Stimulated activated CD4-positive, alpha-beta T cell treated with anti-CD3 and anti-CD28 coated beads, Interleukin-4, amount 100 ng/mL, for 24 hours (primary cell): ENCODE results near the gene TMEM244.
A peak's percentile ranks its signal among the peaks of the same experiment; 100 is the strongest.
"Not testable (repeated sequence)": the region's sequence is repeated elsewhere in the genome, so short reads cannot be mapped to it uniquely, and the experiment has no call there.

Source experiments
- DNase-seq: peaks from one replicate; pipeline ENCODE4 v3.0.0-alpha.2; 2020

TMEM244 gene, protein sequence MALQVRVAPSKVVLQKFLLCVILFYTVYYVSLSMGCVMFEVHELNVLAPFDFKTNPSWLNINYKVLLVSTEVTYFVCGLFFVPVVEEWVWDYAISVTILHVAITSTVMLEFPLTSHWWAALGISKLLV

DNA sequence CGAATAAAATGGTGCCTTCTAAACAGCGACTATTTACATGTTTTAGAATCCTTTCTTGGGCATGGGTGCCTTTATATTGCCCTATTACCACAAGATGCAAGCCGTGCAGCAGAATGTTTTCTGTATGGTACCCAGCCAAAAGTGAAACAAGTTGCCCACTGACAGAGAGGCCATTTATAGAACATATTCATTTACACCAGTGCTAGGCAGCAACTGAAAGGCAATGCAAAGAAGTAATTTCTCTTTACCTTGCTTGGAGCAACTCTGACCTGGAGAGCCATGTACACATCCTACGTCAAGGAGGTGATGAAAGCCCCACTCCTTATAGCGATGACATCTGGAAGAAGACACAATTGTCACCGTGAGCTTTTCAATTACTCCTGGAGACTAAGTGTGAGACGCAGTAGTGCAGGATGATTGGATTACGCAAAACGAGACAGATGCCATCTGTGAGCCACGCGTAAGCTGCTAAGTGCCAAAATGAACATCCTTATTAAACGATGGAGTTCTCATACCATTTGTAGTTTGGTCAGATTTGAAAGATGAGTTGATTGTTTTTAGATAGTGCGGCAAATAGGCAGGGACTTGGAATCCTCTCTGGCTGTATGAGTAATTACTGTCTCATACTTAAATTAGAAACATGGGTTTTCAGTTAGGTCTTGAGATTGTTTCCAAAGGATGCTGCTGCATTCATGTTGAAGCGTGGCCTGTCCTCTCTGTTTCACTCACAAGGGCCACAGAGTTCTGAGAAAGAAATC is at the start of gene TMEM244:
TSS of gene TMEM244 (minus strand) at position 408 of the 758 bp plus-strand sequence. CDS start at position 281, 127 bp downstream.
- peak; percentile 4 for DNase-seq

DNA sequence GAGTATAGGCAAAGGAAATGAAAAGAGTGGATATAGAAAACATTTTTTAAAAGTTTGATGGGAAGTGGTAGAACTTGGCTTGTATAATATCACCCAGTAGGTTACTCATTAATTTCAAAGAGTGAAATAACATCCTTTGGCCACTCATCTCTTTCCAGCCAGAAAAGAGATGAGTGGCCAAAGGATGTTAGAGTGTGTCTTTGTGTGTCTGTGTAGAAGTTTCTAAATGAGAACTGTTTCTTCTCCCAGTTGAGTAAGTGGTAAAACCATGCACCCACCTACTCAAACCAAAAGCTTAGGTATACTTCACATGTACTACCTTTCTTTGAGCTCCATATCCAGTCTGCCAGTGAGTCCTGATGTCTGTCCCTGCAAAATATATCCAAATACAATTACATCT is 47.7 kb upstream of the TMEM244 start:
- DNase-seq, result no peak

DNA sequence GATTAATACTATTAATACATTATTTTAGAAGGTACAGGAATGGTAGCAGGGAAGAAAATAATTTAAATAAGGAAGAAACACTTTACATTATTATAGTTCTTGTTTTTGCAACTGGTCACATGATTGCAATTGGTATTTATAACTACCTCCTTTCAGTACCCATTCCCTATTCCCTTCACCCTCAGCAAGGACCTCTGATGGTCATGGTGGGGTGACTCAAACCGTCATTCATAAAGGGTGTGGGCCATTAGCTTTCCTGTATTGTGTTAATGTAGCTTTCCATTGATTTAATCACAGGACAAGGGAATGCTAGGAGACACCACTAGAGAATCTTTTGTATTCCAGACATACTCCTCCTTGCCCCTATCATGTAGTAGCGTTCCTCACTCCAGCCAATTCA is 47.2 kb upstream of the TMEM244 start:
- DNase-seq, result no peak

DNA sequence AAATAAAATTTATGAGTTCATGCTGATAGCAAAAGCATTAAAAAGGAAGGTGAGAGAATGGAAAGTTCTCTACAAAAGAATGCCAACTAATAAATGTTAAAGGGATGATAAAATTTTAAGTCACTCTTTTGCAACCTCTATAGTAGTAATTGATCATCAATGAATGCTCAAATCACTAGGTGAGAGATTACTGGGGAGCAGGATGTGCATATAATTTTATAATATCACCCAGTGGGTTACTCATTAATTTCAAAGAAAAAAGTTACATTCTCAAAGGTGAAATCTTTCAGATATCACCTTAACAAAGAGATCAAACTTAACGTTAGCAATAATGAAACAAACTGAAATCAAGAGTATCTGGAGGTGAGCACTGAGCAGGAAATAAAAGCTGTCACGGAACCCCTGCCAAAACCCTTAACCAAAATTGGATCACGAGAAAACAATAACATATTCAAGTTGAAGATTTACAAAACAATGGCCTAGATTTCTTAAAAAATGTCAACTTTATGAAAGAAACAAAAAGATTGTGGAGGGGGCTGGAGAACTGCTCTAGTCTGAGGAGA is 45.5 kb upstream of the TMEM244 start:
- DNase-seq, result no peak

DNA sequence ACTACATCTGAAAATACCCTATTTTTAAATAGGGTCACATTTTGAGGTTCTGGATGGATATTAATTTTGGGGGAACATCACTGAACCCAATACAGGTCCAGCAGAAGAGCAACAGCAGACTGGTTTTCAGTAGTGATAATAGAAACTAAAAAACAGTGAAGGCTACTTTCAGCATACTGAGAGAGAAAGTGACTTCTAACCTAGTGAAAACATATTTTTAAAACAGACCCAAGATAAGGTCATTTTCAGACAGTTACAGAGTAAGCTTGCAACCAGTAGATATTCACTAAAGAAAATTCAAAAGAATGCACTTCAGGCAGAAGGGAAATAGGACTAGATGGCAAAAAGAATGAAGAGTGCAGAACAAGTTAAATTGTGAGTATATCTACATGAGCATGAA is 42.0 kb upstream of the TMEM244 start:
- DNase-seq, result no peak

DNA sequence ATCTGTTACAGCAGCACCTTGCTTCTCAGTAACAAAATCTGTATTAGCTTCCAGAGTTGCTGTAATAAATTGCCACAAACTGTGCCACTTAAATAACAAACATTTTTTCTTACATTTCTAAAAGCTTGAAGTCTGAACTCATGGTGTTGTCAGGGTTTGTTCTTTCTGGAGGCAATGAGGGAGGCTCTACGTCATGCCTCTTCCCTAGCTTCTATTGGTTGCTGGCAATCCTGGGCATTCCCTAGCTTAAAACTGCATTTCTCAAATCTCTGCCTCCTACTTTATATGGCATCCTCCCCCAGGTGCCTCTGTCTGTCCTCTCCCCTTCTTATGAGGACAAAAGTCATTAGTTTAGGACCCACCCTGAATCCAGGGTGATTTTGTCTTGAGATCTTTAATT is 41.6 kb upstream of the TMEM244 start:
- DNase-seq, result no peak

DNA sequence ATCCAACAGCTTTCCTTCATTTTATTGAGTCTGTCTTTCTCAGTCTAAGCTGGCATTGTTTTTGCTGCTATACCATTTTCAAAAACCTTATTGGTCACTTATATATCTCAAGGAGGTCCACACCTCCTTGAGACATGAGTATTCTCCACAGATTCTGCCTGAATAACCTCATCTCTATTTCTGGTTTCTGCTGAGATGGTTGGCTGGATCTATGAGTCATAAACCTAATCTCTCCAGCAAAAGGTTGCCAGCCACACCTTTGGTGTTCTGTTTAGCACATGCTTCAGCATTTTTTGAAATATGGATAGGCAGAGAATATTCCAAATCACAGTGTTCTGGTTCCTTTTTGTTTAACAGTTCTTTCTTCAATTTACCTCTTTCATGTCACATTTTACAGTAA is 40.8 kb upstream of the TMEM244 start:
- DNase-seq, result no peak

DNA sequence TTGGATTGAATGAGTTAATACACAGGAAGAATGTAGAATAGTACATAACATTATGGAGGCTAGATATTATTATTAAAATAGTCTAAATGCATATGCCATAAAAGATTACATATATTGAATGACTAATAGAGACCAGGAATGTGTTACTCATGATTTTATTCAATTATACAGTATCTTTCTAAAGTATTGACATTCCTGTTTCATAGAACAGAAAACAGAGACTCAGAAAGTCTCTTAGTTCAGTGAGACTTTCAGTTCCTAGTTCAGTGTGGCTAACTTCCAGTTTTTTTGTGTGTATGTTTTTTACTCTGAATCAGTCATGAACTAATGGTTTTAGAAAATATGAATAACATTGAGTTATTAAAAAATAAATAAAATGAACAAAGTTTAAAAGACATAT is 34.6 kb upstream of the TMEM244 start:
- DNase-seq, result no peak

DNA sequence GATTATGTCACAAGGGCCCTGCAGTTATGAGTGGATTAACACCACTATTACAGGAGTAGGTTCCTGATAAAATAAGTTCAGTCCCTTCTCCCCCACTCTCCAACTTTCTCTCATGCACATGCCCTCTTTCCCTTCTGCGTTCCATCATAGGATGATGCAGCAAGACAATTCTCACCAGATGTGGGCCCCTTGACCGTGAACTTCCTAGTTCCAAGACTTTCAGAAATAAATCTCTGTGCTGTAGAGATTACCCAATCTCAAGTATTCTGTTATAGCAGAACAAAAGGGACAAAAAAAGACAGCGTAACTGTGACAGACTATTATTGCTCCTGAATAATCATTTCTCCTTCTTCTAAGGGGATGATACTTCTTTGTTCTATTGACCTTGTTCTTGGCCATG is 33.8 kb upstream of the TMEM244 start:
- no peak for DNase-seq

DNA sequence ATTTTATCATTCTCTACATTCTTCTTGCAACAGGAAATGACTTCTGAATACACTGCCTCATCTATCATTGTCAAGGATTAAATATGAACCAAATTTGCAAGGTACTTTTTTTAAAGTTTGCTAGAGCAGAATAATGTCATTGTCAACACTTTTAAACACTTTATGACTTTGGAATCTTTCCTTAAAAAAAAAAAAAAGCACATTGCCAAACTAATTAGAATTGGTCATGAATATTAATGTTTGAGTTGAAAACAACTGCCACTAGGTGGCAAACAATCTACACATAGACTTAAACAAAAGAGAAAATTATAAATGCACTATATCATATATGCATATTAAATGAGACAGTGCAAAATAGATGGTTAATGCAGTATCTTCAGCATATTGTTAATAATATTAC is 32.5 kb upstream of the TMEM244 start:
- DNase-seq, result no peak

DNA sequence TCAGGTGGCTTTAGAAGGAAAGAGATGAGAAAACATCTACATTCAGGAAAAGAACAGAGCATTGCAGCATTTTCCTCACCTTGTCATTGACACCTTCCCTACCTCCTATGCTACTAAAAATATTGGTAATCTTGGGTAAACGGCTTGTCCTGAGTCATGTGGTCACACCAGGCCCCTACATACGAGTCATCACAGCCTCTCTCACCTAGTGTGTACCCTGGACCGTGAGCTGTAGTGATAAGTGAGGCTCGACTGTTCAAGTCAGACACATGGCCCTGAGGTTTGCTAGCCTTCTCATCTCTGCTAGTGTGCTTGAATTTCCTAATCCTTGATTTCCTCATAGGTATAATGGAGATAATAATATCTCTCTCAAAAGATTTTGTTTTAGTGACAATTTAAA is 29.6 kb upstream of the TMEM244 start:
- no peak for DNase-seq

DNA sequence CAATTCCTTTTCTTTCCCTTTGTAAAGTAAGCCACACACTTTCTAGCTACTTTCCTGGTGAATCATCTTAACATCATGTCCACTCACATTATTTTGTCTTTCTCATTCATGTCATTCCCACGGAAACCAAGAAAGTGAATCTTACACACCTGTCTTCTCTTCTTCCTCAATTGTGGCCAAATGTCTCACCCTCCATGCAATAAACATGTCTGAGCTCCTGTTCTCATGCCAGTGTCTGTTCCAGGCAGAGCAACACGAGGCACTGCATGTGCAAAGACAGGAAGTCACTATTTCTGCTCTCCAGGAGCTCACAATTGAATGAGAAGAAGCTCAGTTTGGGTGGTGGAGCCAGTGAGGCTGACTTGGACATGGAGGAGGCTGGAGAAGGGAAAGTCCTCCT is 29.0 kb upstream of the TMEM244 start:
- DNase-seq, result no peak

DNA sequence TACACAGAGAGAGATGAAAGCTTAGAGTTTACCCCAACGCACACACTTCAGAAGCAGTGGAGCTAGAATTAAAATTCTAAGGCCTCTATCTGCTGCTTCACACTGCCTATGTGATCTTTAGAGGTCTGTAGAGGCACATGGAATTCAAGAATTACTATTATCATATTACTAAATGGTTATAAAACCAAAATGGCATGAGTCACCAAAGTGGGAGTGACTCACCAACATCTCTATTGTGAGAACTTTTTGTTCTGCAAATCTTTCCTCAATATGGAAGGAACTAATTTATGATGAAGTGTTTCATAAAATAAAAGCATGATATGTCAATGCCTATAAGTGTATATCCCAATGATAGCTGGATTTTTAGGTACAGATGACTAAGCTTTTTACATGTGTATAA is 28.5 kb upstream of the TMEM244 start:
- DNase-seq, result peak; percentile 32

DNA sequence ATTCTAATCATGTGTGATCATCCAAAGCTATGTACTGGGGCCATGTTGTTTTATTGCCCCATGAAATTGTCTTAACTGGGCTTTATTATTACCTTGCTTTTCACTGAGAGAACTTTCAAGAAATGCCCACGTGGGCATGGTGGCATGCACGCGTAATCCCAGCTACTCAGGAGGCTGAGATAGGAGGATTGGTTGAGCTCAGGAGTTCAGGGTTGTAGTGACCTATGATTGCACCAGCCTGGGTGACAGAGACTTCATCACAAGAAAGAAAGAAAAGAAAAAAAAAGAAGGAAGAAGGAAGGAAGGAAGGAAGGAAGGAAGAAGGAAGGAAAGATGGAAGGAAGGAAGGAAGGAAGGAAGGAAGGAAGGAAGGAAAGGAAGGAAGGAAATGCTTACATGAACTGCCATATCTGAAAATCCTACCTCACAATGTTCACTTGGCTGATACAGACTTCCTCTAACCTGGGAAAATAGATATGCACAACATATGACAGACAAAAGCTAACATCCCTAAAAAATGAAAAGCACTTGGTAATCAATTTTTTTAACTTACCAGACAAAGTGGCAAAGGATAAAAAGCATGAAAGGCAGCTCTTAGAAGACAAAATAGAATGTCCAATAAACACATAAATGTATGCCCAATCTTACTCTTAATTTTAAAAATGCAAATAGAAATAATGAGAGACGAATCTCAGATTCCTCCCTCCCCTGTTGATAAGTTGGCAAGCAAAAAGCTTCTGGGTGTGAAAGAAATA is 25.5 kb upstream of the TMEM244 start:
- DNase-seq, result no peak

DNA sequence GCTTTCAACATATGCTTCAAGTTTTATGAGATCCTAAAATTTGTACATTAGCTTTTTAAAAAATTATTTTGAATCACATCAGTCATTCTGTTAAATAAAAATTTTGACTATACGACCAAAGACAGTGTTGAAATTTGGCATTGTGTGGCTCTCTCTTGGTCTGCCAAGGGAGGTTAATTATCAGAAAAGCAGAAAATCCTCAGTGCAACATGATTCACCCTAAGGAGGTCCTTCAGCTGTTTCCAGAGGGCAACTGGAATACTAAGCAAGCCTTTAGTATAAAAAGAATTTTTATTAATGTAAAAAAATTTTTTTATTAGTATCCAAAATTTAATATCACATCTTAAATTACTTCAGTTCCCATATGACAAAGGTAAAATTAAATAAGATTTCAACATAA is 23.1 kb upstream of the TMEM244 start:
- DNase-seq, result no peak

DNA sequence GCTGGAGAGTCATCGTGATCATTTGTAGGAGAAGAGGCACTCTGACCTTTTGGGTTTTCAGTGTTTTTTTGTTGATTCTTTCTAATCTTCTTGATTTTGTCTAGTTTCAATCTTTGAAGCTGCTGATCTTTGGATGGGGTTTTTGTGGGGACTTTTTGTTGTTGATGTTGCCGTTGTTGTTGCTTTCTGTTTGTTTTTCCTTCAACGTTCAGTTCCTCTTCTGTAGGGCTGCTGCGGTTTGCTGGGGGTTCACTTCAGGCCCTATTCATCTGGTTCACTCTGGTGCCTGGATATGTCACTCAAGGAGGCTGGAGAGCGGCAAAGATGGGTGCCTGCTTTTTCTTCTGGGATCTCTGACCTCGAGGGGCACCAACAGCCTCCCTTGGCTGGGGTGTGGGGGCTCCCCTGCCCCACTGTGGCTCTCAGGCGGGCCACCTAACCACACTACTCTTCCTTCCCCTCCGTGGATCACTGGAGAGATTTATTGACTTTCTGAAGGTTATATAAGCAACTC is 21.5 kb upstream of the TMEM244 start:
- no peak for DNase-seq

DNA sequence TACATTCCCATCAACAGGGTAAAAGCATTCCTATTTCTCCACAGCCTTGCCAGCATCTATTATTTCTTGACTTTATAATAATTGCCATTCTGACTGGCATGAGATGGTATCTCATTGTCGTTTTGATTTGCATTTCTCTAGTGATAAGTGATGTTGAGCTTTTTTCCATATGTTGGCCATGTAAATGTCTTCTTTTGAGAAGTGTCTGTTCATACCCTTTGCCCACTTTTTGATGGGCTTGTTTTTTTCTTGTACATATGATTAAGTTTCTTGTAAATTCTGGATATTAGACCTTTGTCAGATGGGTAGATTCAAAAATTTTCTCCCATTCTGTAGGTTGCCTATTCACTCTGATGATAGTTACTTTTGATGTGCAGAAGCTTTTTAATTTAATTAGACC is 16.8 kb upstream of the TMEM244 start:
- DNase-seq, result not testable (repeated sequence)

DNA sequence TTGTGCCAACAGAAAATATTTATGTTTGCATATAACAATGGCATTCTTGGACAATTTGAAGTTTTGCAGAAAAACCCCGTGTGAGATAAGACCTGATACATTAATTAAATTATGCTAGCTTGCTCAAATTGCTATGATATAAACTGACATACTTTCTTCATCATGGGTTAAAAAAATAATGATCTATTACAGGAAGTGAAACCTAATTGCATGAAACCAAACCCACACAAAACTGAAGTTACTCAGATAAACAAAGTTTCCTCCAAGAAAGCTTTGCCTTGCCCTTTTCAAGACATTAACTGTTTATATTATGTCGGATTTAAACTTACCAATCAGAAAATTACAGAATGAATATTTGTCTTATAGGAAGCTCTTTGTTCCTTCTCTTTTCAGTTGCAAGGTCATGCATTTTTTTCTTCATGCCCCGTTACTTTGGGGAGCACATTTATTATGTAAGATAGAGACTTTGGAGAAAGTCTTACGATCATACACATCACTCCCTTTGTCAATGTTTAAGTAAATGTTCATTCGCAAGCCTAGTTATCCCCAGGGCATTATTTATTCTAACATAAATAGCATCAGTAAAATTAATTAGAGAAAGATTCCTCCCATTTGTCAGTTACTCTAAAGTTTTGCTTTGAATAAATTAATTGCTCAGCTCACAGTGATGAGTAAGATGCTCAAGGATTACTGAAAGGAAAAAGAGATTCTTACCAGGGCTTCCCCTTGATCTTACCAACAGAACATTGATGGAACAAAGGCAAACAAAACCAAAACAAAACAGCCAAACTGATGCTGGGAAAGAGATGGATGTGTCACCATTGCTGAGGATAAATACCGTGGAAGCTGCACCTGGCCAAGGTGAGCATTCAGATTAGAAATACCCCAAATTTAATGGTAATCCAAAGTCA is 14.8 kb upstream of the TMEM244 start:
- no peak for DNase-seq

DNA sequence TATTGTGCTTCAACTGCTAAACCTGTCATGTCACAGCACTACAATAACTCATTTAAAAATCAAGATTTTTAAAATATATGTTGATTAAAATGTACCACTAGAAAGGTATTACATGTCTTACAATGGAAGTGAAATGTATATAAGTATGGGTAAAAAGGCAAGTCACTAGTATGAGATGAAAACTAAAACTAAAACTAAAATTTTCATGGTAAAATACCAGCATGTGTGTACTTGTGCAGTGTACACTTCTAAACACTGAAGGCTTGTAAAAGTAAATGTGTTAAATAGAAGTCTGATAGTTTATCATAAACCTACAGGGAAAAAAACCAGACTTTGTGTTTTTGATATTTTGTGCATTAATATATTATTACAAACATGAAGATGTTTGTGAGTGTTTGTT is 13.7 kb upstream of the TMEM244 start:
- no peak for DNase-seq

DNA sequence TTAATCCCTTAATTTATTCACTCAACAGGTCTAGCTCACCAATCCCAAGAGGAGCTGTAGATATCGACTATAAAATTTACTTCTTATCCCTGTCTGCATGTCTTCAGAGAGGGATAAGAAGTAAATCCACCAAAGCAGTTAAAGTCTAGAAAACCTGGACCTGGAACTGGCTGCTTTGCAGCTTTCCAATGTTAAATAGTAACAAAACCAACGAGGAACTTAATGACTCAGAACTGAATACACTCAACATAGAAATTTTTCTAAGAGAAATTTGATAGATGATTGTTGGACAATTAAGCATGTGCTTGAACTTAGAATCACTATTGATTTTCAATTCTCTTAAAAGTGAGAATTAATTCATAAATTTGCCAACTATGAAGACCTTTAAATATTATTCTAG is 11.5 kb upstream of the TMEM244 start:
- no peak for DNase-seq

DNA sequence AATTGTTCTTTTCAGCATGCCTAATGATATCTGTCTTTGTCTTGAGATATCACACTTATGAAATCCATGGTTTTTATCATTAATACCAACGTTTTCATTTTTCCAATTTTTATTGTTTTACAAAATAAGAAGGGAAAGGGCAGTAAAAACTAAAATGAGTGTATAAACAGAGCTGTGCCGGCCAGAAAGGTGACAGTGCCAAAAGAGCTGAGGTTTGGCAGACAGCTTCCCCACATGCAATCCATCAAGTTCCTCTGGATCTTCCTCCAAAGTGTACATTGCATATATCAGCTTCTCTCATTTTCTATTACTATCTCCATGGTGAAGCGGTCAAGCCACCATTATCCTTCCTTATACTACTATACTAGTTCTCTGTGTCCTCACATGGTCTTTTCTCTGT is 10.1 kb upstream of the TMEM244 start:
- DNase-seq, result no peak

DNA sequence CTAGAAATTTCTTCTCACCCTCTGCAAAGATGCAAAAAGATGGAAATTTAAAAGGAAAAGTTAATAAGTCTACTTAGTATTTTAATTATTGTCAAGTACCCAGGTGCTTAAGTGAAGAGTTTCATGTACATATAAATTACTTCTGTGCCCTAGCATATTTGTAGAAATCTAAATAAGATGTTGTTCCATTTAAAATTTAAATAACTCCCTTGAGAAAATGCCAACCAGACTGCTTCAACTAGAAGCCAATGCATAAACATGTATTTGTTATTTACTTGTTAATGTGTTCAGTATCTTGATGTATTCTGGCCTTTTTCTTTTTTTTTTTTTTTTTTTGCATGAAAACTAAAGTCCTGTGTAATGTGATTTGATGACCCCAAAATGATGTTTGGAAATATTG is 6.3 kb upstream of the TMEM244 start:
- DNase-seq, result no peak

DNA sequence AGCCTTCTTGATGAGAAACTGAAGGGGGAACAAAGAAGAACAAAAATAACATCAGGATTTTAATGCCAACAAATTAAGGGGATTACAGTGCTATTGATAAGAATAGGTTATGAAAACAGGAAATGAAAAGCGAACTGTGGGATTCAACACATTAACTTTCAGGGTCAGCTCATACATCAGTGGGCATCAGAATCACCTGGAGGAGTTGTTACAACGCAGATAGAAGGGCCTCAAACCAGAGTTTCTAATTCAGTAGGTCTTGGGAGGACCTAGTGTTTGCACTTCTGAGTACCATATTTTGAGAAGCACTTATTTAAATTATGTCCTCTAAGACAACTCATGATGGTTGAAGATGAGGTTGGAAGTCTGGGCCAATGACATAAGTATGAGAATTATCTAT is 5.6 kb upstream of the TMEM244 start:
- DNase-seq, result no peak
